BLaER1 (cell line): ENCODE results near the gene RSRC1.

Experiments used
- H3K27ac ChIP-seq: shearing (Covaris generic); formaldehyde crosslinking; 2 replicates; pipeline ENCODE4 v1.8.1; 2022
- H3K27me3 ChIP-seq: shearing (Covaris generic); formaldehyde crosslinking; 2 replicates; pipeline ENCODE4 v1.8.1; 2022
- H3K36me3 ChIP-seq: shearing (Covaris generic); formaldehyde crosslinking; 2 replicates; pipeline ENCODE4 v1.8.1; 2022
- H3K4me1 ChIP-seq: shearing (Covaris generic); formaldehyde crosslinking; 2 replicates; pipeline ENCODE4 v1.8.1; 2022
- H3K4me2 ChIP-seq: shearing (Covaris generic); formaldehyde crosslinking; 2 replicates; pipeline ENCODE4 v1.8.1; 2022
- H3K4me3 ChIP-seq: shearing (Covaris generic); formaldehyde crosslinking; 2 replicates; pipeline ENCODE4 v1.8.1; 2022
- H3K9ac ChIP-seq: shearing (Covaris generic); formaldehyde crosslinking; 2 replicates; pipeline ENCODE4 v1.8.1; 2022
- H3K9me3 ChIP-seq: shearing (Covaris generic); formaldehyde crosslinking; 2 replicates; pipeline ENCODE4 v1.8.1; 2022
- H4K20me1 ChIP-seq: shearing (Covaris generic); formaldehyde crosslinking; 2 replicates; pipeline ENCODE4 v1.8.1; 2022
- Cebpa-rat ChIP-seq: shearing (Covaris generic); IDR thresholded peaks from 2 replicates; pipeline ENCODE4 v1.8.1; 2022

Gene RSRC1

GRCh38 chr3:158127250-158128219, 17.6 kb downstream of the RSRC1 start:
- H3K36me3 ChIP-seq = peaks cover 80% of the 10 kb centered on the region
- H3K27me3 ChIP-seq = no peaks in the 10 kb centered on the region
- TF ChIP-seq Cebpa-rat = no peak
- peaks cover 6% of the 10 kb centered on the region; the same call in 1 of the 2 replicates for H4K20me1 ChIP-seq
- H3K27ac ChIP-seq = no peak overlapping the region
- H3K4me1 ChIP-seq = no peaks in the 10 kb centered on the region
- H3K4me2 ChIP-seq = no peak overlapping the region
- no peak overlapping the region for H3K4me3 ChIP-seq
- H3K9me3 ChIP-seq = peaks cover 29% of the 10 kb centered on the region
- H3K9ac ChIP-seq = no peak overlapping the region

DNA sequence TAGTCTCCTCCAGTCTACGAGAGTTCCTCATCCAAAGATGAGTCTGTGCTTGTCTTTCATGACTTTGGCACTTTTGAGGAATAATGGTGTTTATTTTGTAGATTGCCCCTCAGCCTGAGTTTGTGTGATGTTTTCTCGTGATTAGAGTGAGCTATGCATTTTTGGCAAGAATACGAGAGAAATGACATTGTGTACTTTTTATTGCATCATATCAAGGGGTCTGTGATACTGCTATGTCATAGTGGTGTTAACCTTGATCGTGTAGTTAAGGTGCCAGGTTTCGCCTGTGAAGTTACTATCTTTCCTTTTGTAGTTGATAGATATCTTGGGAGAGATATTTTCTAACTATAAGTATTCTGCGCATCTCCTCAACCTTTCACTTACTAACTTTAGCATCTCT, 18.9 kb downstream of the RSRC1 start:
- Histone ChIP-seq H4K20me1 (peaks cover 6% of the 10 kb centered on the region; the same call in 1 of the 2 replicates), H3K4me3 (no peak overlapping the region), H3K27ac (no peak overlapping the region), H3K36me3 (peaks cover 72% of the 10 kb centered on the region), H3K9ac (no peak overlapping the region), H3K4me1 (no peaks in the 10 kb centered on the region), H3K27me3 (no peaks in the 10 kb centered on the region), H3K9me3 (peaks cover 21% of the 10 kb centered on the region), H3K4me2 (no peak overlapping the region)
- TF ChIP-seq Cebpa-rat = no peak

- no peak for TF ChIP-seq Cebpa-rat
- H3K27me3 ChIP-seq = no peaks in the 10 kb centered on the region
- no peaks in the 10 kb centered on the region for H3K4me1 ChIP-seq
- H3K4me3 ChIP-seq = no peak overlapping the region
- H3K9me3 ChIP-seq = no peaks in the 10 kb centered on the region
- no peak overlapping the region for H3K27ac ChIP-seq
- H3K9ac ChIP-seq = no peak overlapping the region
- H4K20me1 ChIP-seq = peaks cover 6% of the 10 kb centered on the region; the same call in 1 of the 2 replicates
- peaks cover 51% of the 10 kb centered on the region for H3K36me3 ChIP-seq
- no peak overlapping the region for H3K4me2 ChIP-seq
Measured at GRCh38 chr3:158134363-158134762, 24.5 kb downstream of the RSRC1 start.

GRCh38 chr3:158140396-158140795, 30.5 kb downstream of the RSRC1 start:
- H3K27me3 ChIP-seq = no peaks in the 10 kb centered on the region
- H3K4me2 ChIP-seq = no peak overlapping the region
- no peaks in the 10 kb centered on the region for H3K9me3 ChIP-seq
- TF ChIP-seq Cebpa-rat = no peak
- H3K36me3 ChIP-seq = peaks cover 45% of the 10 kb centered on the region
- H3K4me3 ChIP-seq = no peak overlapping the region
- H3K4me1 ChIP-seq = no peaks in the 10 kb centered on the region
- no peak overlapping the region for H3K9ac ChIP-seq
- no peak overlapping the region for H3K27ac ChIP-seq
- no peaks in the 10 kb centered on the region for H4K20me1 ChIP-seq

- Histone ChIP-seq H3K4me1 (no peaks in the 10 kb centered on the region), H3K9me3 (no peaks in the 10 kb centered on the region), H3K4me2 (no peak overlapping the region), H3K9ac (no peak overlapping the region), H3K36me3 (peaks cover 10% of the 10 kb centered on the region; the same call in 1 of the 2 replicates), H4K20me1 (no peaks in the 10 kb centered on the region), H3K27me3 (no peaks in the 10 kb centered on the region), H3K4me3 (no peak overlapping the region), H3K27ac (no peak overlapping the region)
- TF ChIP-seq Cebpa-rat = no peak
Measured at GRCh38 chr3:158148218-158148617, 38.3 kb downstream of the RSRC1 start.

- H3K27me3 ChIP-seq = no peaks in the 10 kb centered on the region
Measured at GRCh38 chr3:158152186-158152585, 42.3 kb downstream of the RSRC1 start.

DNA sequence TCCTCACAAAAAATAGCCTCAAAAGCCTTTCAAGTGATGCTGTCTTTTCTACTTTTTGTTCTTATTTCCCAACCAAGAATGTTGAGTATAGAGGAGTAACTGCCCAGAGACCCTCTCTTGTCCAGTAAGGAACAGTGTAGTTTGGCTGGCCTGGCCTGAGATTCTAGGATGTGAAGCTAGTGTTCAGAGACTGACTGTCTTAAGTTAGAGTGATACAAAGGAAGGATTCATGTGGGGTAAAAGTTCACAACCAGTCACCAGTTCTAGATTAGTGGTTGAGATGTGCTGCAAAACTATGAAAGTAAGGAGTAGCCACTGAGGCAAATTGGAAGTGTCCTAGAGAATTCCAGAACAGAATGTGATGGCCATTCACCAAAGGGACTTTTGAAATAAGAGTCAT, 49.1 kb downstream of the RSRC1 start:
- Histone ChIP-seq H3K9me3 (peaks cover 18% of the 10 kb centered on the region), H3K4me2 (no peak overlapping the region), H3K4me3 (no peak overlapping the region), H3K27me3 (no peaks in the 10 kb centered on the region), H3K36me3 (peaks cover 33% of the 10 kb centered on the region), H4K20me1 (0 out of 2 replicates have a peak, but pooled peaks cover 7% of the 10 kb centered on the region), H3K27ac (no peak overlapping the region), H3K9ac (no peak overlapping the region), H3K4me1 (no peaks in the 10 kb centered on the region)
- no peak for TF ChIP-seq Cebpa-rat

More at GRCh38 chr3:158152186-158152585, 42.3 kb downstream of the RSRC1 start:
- Histone ChIP-seq H3K4me1 (no peaks in the 10 kb centered on the region), H3K9ac (no peak overlapping the region), H3K9me3 (peaks cover 18% of the 10 kb centered on the region), H3K4me3 (no peak overlapping the region), H3K36me3 (peaks cover 32% of the 10 kb centered on the region), H3K27ac (no peak overlapping the region), H4K20me1 (no peaks in the 10 kb centered on the region), H3K4me2 (no peak overlapping the region)
- no peak for TF ChIP-seq Cebpa-rat

GRCh38 chr3:158159714-158160113, 49.8 kb downstream of the RSRC1 start:
- H3K9me3 ChIP-seq = peaks cover 12% of the 10 kb centered on the region
- H3K36me3 ChIP-seq = peaks cover 26% of the 10 kb centered on the region
- H3K4me1 ChIP-seq = no peaks in the 10 kb centered on the region
- no peak overlapping the region for H3K27ac ChIP-seq
- no peak overlapping the region for H3K4me2 ChIP-seq
- no peaks in the 10 kb centered on the region for H3K27me3 ChIP-seq
- no peak overlapping the region for H3K4me3 ChIP-seq
- H3K9ac ChIP-seq = no peak overlapping the region
- 0 out of 2 replicates have a peak, but pooled peaks cover 7% of the 10 kb centered on the region for H4K20me1 ChIP-seq
- no peak for TF ChIP-seq Cebpa-rat

GRCh38 chr3:158160958-158161357, 51.1 kb downstream of the RSRC1 start:
- no peaks in the 10 kb centered on the region for H3K4me1 ChIP-seq
- no peak overlapping the region for H3K27ac ChIP-seq
- H3K27me3 ChIP-seq = no peaks in the 10 kb centered on the region
- no peak for TF ChIP-seq Cebpa-rat
- H3K4me2 ChIP-seq = no peak overlapping the region
- H3K36me3 ChIP-seq = peaks cover 13% of the 10 kb centered on the region
- no peak overlapping the region for H3K9ac ChIP-seq
- 0 out of 2 replicates have a peak, but pooled peaks cover 7% of the 10 kb centered on the region for H4K20me1 ChIP-seq
- H3K4me3 ChIP-seq = no peak overlapping the region
- H3K9me3 ChIP-seq = peaks cover under 1% of the 10 kb centered on the region; the same call in 1 of the 2 replicates

DNA sequence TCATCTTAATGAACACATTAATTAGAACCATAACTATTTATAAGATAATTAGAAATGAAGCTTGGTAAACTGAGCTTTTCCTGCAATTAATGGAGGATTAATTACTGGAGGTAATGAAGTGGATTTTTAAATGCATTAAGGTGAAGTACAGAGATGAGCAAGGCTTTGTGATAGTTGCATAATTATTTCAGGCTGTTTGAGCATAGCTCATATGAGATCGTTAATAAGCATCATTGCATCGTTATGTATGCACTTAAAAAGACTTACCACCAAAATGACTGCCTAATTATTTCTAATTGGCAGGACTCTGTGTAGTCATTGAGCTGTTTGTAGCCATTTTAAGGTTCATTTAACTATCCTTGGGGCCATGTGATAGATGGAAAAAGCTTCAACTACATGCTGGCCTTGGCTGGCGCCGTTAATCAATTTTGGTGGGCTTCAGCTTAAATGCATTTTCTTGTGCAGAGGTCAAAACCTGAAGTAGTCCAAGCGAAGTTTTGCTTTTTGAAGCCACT, 55.3 kb downstream of the RSRC1 start:
- TF ChIP-seq Cebpa-rat = no peak
- no peak overlapping the region for H3K27ac ChIP-seq
- H4K20me1 ChIP-seq = 0 out of 2 replicates have a peak, but pooled peaks cover under 1% of the 10 kb centered on the region

More for the DNA sequence above, 55.3 kb downstream of the RSRC1 start:
- Histone ChIP-seq H3K4me3 (no peak overlapping the region), H3K9ac (no peak overlapping the region), H3K4me2 (no peak overlapping the region), H3K4me1 (no peaks in the 10 kb centered on the region; the same call in 1 of the 2 replicates), H3K36me3 (peaks cover 6% of the 10 kb centered on the region; the same call in 1 of the 2 replicates), H3K9me3 (no peaks in the 10 kb centered on the region), H3K27me3 (no peaks in the 10 kb centered on the region)
